GM21390 (cell line): Measurements from ENCODE around the gene TEX101.
"Not testable (repeated sequence)": the region's sequence is repeated elsewhere in the genome, so short reads cannot be mapped to it uniquely, and the experiment has no call there.

Experiments
- ATAC-seq: cut with Tn5 transposase; IDR thresholded peaks from one replicate; pipeline ENCODE4 v1.9.1; 2021; ENCODE audit not compliant: unreplicated experiment

TEX101 gene

GRCh38 chr19:43416951-43417623 lies 2.4 kb downstream of the TEX101 start:
- ATAC-seq = no peak

- no peak for ATAC-seq
Measured at GRCh38 chr19:43420954-43421353, 6.3 kb downstream of the TEX101 start.

GRCh38 chr19:43422000-43422688 lies 7.5 kb downstream of the TEX101 start:
- no peak for ATAC-seq

- ATAC-seq = no peak
Measured at GRCh38 chr19:43422689-43423066, 8.0 kb downstream of the TEX101 start.

- no peak for ATAC-seq
Measured at GRCh38 chr19:43423779-43424178, 9.1 kb downstream of the TEX101 start.

- ATAC-seq = no peak
Measured at GRCh38 chr19:43425567-43426392, 11.1 kb downstream of the TEX101 start.

- no peak for ATAC-seq
Measured at GRCh38 chr19:43429395-43429794, 14.7 kb downstream of the TEX101 start.

GRCh38 chr19:43430142-43430710 lies 15.5 kb downstream of the TEX101 start:
- no peak for ATAC-seq

GRCh38 chr19:43430976-43431375 lies 16.3 kb downstream of the TEX101 start:
- ATAC-seq = no peak

GRCh38 chr19:43433358-43433673 lies 18.6 kb downstream of the TEX101 start:
- ATAC-seq = no peak

GRCh38 chr19:43433689-43434088 lies 19.0 kb downstream of the TEX101 start:
- ATAC-seq = no peak

- ATAC-seq = no peak
Measured at GRCh38 chr19:43435775-43436174, 21.1 kb downstream of the TEX101 start.

- ATAC-seq = not testable (repeated sequence)
Measured at GRCh38 chr19:43437284-43437683, 22.6 kb downstream of the TEX101 start.

GRCh38 chr19:43437712-43438111 lies 23.0 kb downstream of the TEX101 start:
- ATAC-seq = no peak

GRCh38 chr19:43438291-43439031 lies 23.8 kb downstream of the TEX101 start:
- ATAC-seq = no peak

- ATAC-seq = no peak
Measured at GRCh38 chr19:43439032-43439708, 24.5 kb downstream of the TEX101 start.

GRCh38 chr19:43439709-43440063 lies 25.0 kb downstream of the TEX101 start:
- no peak for ATAC-seq

GRCh38 chr19:43441716-43442115 lies 27.0 kb downstream of the TEX101 start:
- no peak for ATAC-seq

- ATAC-seq = not testable (repeated sequence)
Measured at GRCh38 chr19:43444091-43444490, 29.4 kb downstream of the TEX101 start.

GRCh38 chr19:43444531-43445287 lies 30.0 kb downstream of the TEX101 start:
- ATAC-seq = no peak
